Activated B cell treated with CpG ODN at 0.5 μM for 24 hours (primary cell): ENCODE measurements around the gene RFX1. TPM values are rescaled to one million over a fixed set of nuclear protein-coding genes. Genes with fewer than 3 reads are reported as not detected.

Experiments
- ATAC-seq: fragments of 200-7000 bp; cut with Tn5 transposase; one replicate; pipeline ENCODE4 v1.10.0; 2021; ENCODE audit warnings: low read depth, mild to moderate bottlenecking, moderate library complexity
- CTCF ChIA-PET: fragments of 350-600 bp; sonication (Branson Sonifier 250); formaldehyde crosslinking; loops from one replicate; lab custom pipeline; 2021; ENCODE audit warnings: antibody characterized with exemption; lab: Charles Lee
- POLR2A ChIA-PET: fragments of 350-600 bp; sonication (Branson Sonifier 250); formaldehyde crosslinking; loops from one replicate; lab custom pipeline; 2021; ENCODE audit warnings: antibody characterized with exemption; lab: Charles Lee
- DNase-seq: peaks from one replicate; pipeline ENCODE4 v3.0.0; 2022
- H3K27ac Mint-ChIP-seq: one replicate; pipeline ENCODE4 v1.8.0; 2020; ENCODE audit warnings: mixed read lengths
- H3K27me3 Mint-ChIP-seq: one replicate; pipeline ENCODE4 v1.8.0; 2021; ENCODE audit warnings: mixed read lengths
- H3K36me3 Mint-ChIP-seq: one replicate; pipeline ENCODE4 v1.8.0; 2021; ENCODE audit warnings: low read depth, mixed read lengths
- H3K4me1 Mint-ChIP-seq: one replicate; pipeline ENCODE4 v1.8.0; 2021; ENCODE audit warnings: mixed read lengths
- H3K4me3 Mint-ChIP-seq: one replicate; pipeline ENCODE4 v1.8.0; 2020; ENCODE audit warnings: mild to moderate bottlenecking, mixed read lengths
- H3K9me3 Mint-ChIP-seq: one replicate; pipeline ENCODE4 v1.8.0; 2020; ENCODE audit warnings: mixed read lengths
- CTCF ChIP-seq: fragments of 200-600 bp; IDR thresholded peaks from one replicate; pipeline ENCODE4 v1.8.0; 2022; ENCODE audit warnings: antibody characterized with exemption, mild to moderate bottlenecking
- intact Hi-C: fragments of 100-400 bp; cut with micrococcal nuclease; formaldehyde crosslinking; loops from one replicate; pipeline ENCODE4 v1.15.1; 2024
- total RNA-seq: library from RNA; stranded (reverse); gene quantifications from 2 replicates; pipeline ENCODE4 v1.2.3, GENCODE V29; 2022

Gene RFX1
- total RNA-seq, 1 donor from 2014 or later, result 19.0 TPM

GRCh38 chr19:13937479-13938300 is 68.4 kb downstream of the RFX1 start:
- Mint-ChIP-seq H3K4me3 (no peak overlapping the region), H3K36me3 (no peaks in the 10 kb centered on the region), H3K4me1 (peaks cover 2% of the 10 kb centered on the region), H3K27me3 (peaks cover 4% of the 10 kb centered on the region), H3K9me3 (no peaks in the 10 kb centered on the region), H3K27ac (no peak overlapping the region)
- ChIA-PET POLR2A (no interaction called here), CTCF (no interaction called here)
- no peak for DNase-seq
- ATAC-seq, result no peak
- no peak for TF ChIP-seq CTCF
- intact Hi-C loops, result no loop called here

GRCh38 chr19:13935765-13936510 is 70.2 kb downstream of the RFX1 start:
- POLR2A ChIA-PET, result interaction anchor here (0.6 kb wide), 1 partner anchor 1056 kb away, joined by 3 read pairs; no protein-coding TSS in a partner anchor
- ATAC-seq (no peak), DNase-seq (no peak)
- intact Hi-C loops, result no loop called here
- no peak overlapping the region for H3K27ac Mint-ChIP-seq
- H3K4me3 Mint-ChIP-seq, result no peak overlapping the region
- CTCF ChIA-PET, result no interaction called here
- no peaks in the 10 kb centered on the region for H3K9me3 Mint-ChIP-seq
- TF ChIP-seq CTCF, result no peak
- no peaks in the 10 kb centered on the region for H3K36me3 Mint-ChIP-seq
- peaks cover 4% of the 10 kb centered on the region for H3K27me3 Mint-ChIP-seq
- peaks cover 2% of the 10 kb centered on the region for H3K4me1 Mint-ChIP-seq

- DNase-seq (no peak), ATAC-seq (no peak)
- CTCF ChIA-PET, result no interaction called here
- no peak for TF ChIP-seq CTCF
- Mint-ChIP-seq H3K9me3 (no peaks in the 10 kb centered on the region), H3K4me1 (peaks cover 2% of the 10 kb centered on the region), H3K4me3 (no peak overlapping the region), H3K27ac (no peak overlapping the region), H3K36me3 (no peaks in the 10 kb centered on the region), H3K27me3 (peaks cover 4% of the 10 kb centered on the region)
- POLR2A ChIA-PET, result no interaction called here
- intact Hi-C loops, result no loop called here
Measured at GRCh38 chr19:13934785-13935109, 71.4 kb downstream of the RFX1 start.

- Mint-ChIP-seq H3K9me3 (no peaks in the 10 kb centered on the region), H3K36me3 (peaks cover 7% of the 10 kb centered on the region), H3K4me1 (peaks cover 2% of the 10 kb centered on the region), H3K27ac (no peak overlapping the region), H3K27me3 (peaks cover 4% of the 10 kb centered on the region), H3K4me3 (no peak overlapping the region)
- CTCF ChIA-PET, result interaction anchor here (1.1 kb wide), 1 partner anchor 99 kb away, joined by 3 read pairs; the partner anchor contains the start of gene IL27RA
- TF ChIP-seq CTCF, result no peak
- intact Hi-C loops, result no loop called here
- DNase-seq (no peak), ATAC-seq (no peak)
- POLR2A ChIA-PET, result interaction anchor here (0.6 to 1.5 kb wide), 2 partner anchors 71 to 91 kb away, joined by 3 read pairs; no protein-coding TSS in a partner anchor
Measured at GRCh38 chr19:13932911-13933393, 73.2 kb downstream of the RFX1 start.

- CTCF ChIA-PET, result interaction anchor here (1.1 kb wide), 1 partner anchor 99 kb away, joined by 3 read pairs; the partner anchor contains the start of gene IL27RA
- intact Hi-C loops, result no loop called here
- ATAC-seq (no peak), DNase-seq (no peak)
- H3K4me3 Mint-ChIP-seq, result no peak overlapping the region
- peaks cover 12% of the 10 kb centered on the region for H3K36me3 Mint-ChIP-seq
- no peak for TF ChIP-seq CTCF
- POLR2A ChIA-PET, result interaction anchor here (1.5 kb wide), 1 partner anchor 92 kb away, joined by 3 read pairs; no protein-coding TSS in a partner anchor
- no peaks in the 10 kb centered on the region for H3K9me3 Mint-ChIP-seq
- no peaks in the 10 kb centered on the region for H3K27me3 Mint-ChIP-seq
- H3K27ac Mint-ChIP-seq, result no peak overlapping the region
- H3K4me1 Mint-ChIP-seq, result peaks cover 2% of the 10 kb centered on the region
Measured at GRCh38 chr19:13932149-13932637, 73.9 kb downstream of the RFX1 start.
